HepG2 (cell line): ENCODE results near the gene GADD45GIP1.

Experiments used
- CEBPB ChIP-seq: IDR thresholded peaks from 2 replicates; pipeline ENCODE4 v1.6.1; 2011; ENCODE audit warnings: low read depth, low read length, improper control_type of control experiment, borderline replicate concordance
- CTCF ChIP-seq: sonication (generic); formaldehyde crosslinking; IDR thresholded peaks from 2 replicates; pipeline ENCODE4 v1.5.0; 2020; ENCODE audit warnings: mild to moderate bottlenecking, missing genetic modification reagents, moderate library complexity
- JUN ChIP-seq: sonication (generic); formaldehyde crosslinking; IDR thresholded peaks from 2 replicates; pipeline ENCODE4 v1.4.0; 2020; ENCODE audit warnings: mild to moderate bottlenecking, missing genetic modification reagents
- MXI1 ChIP-seq: IDR thresholded peaks from 3 replicates; pipeline ENCODE4 v1.6.1; 2012; ENCODE audit warnings: low read depth, low read length, inconsistent platforms, borderline replicate concordance
- PTBP1 ChIP-seq: fragments of 200-400 bp; formaldehyde crosslinking; IDR thresholded peaks from 2 replicates; pipeline ENCODE4 v1.6.1; 2018; ENCODE audit warnings: low read length, low read depth; ENCODE audit not compliant: poor library complexity, severe bottlenecking
- SIN3A ChIP-seq: IDR thresholded peaks from 2 replicates; pipeline ENCODE4 v1.6.1; 2011; ENCODE audit warnings: low read depth, mild to moderate bottlenecking, control low read depth, low read length, borderline replicate concordance
- ZBTB40 ChIP-seq, 2 experiments: fragments of 450-650 bp in 1 of 2; sonication (generic) in 1 of 2; formaldehyde crosslinking in 1 of 2; IDR thresholded peaks; 2 replicates each; pipeline versions ENCODE4 v1.6.1 to v1.8.0; 2016 to 2022; ENCODE audit warnings: antibody characterized with exemption in 1 of 2, mild to moderate bottlenecking in 1 of 2, missing genetic modification reagents in 1 of 2
- ZFP90 ChIP-seq: sonication (generic); formaldehyde crosslinking; IDR thresholded peaks from 2 replicates; pipeline ENCODE4 v1.8.0; 2022; ENCODE audit warnings: missing genetic modification reagents, mild to moderate bottlenecking, inconsistent platforms, borderline replicate concordance

GRCh38 chr19:13001166-13001501 lies 44.1 kb upstream of the GADD45GIP1 start:
- no peak for TF ChIP-seq MXI1
- TF ChIP-seq PTBP1, result no peak
- no peak for TF ChIP-seq CEBPB
- TF ChIP-seq ZFP90 (CRISPR knock-in tag), result no peak
- TF ChIP-seq ZBTB40 (IDR thresholded peaks at IDR 0.05), result no peak
- TF ChIP-seq ZBTB40 (CRISPR knock-in tag; IDR thresholded peaks at IDR 0.05), result no peak
- TF ChIP-seq CTCF (CRISPR knock-in tag), result no peak
- TF ChIP-seq JUN (CRISPR knock-in tag), result no peak
- no peak for TF ChIP-seq SIN3A
